ENCODE results near the gene FILIP1L.

DNA sequence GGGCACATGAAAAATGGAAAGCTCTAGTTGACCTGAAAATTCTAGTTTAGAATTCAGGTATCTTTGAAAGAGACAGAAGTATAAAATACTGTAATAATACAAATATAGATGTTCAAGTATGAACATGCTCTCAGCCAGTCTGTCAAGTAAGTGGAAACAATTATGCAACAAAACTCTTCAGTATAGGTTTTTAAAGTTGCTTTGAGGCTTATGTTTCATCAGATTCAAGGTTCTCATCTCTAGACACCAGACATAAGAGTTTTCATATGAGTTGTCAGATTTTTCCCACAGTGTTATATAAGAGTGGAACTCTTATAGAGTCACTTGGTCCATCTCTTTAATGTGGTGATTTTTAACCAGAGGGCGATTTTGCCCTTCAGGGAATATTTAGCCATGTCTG, 274.7 kb downstream of the FILIP1L start:
- TF ChIP-seq, protein P1, sequence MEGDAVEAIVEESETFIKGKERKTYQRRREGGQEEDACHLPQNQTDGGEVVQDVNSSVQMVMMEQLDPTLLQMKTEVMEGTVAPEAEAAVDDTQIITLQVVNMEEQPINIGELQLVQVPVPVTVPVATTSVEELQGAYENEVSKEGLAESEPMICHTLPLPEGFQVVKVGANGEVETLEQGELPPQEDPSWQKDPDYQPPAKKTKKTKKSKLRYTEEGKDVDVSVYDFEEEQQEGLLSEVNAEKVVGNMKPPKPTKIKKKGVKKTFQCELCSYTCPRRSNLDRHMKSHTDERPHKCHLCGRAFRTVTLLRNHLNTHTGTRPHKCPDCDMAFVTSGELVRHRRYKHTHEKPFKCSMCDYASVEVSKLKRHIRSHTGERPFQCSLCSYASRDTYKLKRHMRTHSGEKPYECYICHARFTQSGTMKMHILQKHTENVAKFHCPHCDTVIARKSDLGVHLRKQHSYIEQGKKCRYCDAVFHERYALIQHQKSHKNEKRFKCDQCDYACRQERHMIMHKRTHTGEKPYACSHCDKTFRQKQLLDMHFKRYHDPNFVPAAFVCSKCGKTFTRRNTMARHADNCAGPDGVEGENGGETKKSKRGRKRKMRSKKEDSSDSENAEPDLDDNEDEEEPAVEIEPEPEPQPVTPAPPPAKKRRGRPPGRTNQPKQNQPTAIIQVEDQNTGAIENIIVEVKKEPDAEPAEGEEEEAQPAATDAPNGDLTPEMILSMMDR (IDR thresholded peaks at IDR 0.05; ENCODE audit: insufficient read depth, low read length, poor library complexity, severe bottlenecking): no peak
- TF ChIP-seq EZH2phosphoT487 (conservative IDR thresholded peaks at IDR 0.05; ENCODE audit: low read length): no peak
